Thyroid gland (tissue), 4 donors: ENCODE data around the gene ABCG8. TPM values are rescaled to one million over a fixed set of nuclear protein-coding genes. Genes with fewer than 3 reads are reported as not detected.

Source experiments
- DNase-seq, 2 donors: peaks; one replicate each; pipeline ENCODE4 v3.0.0-alpha.2; 2019
- H3K27ac ChIP-seq, 3 donors: fragments of 200-600 bp; sonication (generic); 1 replicate in 2 of 3; 2 replicates in 1 of 3; pipeline ENCODE4 v1.5.1; 2016 to 2019; ENCODE audit warnings: mild to moderate bottlenecking in 1 of 3, moderate library complexity in 1 of 3
- H3K27me3 ChIP-seq: fragments of 200-600 bp; sonication (generic); one replicate; pipeline ENCODE4 v1.5.1; 2019
- H3K36me3 ChIP-seq, 2 donors: fragments of 200-600 bp; sonication (generic); one replicate each; pipeline ENCODE4 v1.5.1; 2016 to 2019
- H3K4me1 ChIP-seq, 2 donors: fragments of 200-600 bp; sonication (generic); one replicate each; pipeline ENCODE4 v1.5.1; 2017 to 2019
- H3K4me3 ChIP-seq, 3 donors: fragments of 200-600 bp; sonication (generic); replicated peaks in 1 of 3; 1 replicate in 2 of 3; 2 replicates in 1 of 3; pipeline ENCODE4 v1.5.1; 2016; ENCODE audit warnings: mild to moderate bottlenecking in 1 of 3
- H3K9me3 ChIP-seq: fragments of 200-600 bp; sonication (generic); one replicate; pipeline ENCODE4 v1.5.1; 2017
- POLR2A ChIP-seq, 2 donors: fragments of 450-650 bp; IDR thresholded peaks; one replicate each; pipeline ENCODE4 v1.6.1; 2017; ENCODE audit warnings: antibody characterized with exemption in 2 of 2, mild to moderate bottlenecking in 2 of 2, moderate library complexity in 1 of 2
- WGBS, 2 donors: methylation state at CpG; one replicate each; pipeline ENCODE4 v1.1.5; 2017; 5-methylcytosine and 5-hydroxymethylcytosine counted together
- intact Hi-C: fragments of 100-400 bp; cut with DNase I; formaldehyde crosslinking; loops from one replicate; pipeline ENCODE4 v1.15.1; 2023
- small RNA-seq: library from RNA; depleted of rRNA; stranded (forward); fragments of <200 nt; gene quantifications from one replicate; pipeline ENCODE3, GENCODE V24; 2016
- total RNA-seq, 4 donors: library from RNA; depleted of rRNA; stranded (reverse); fragments of >200 nt; gene quantifications; one replicate each; pipeline ENCODE4 v1.2.3, GENCODE V29; 2016
- TF ChIP-seq, protein P1 (sequence below), 6 experiments: fragments of 200-600 bp in 3 of 6; fragments of 450-650 bp in 3 of 6; sonication (generic) in 3 of 6; IDR thresholded peaks; one replicate each; pipeline ENCODE4 v1.5.1; 2016 to 2019; ENCODE audit warnings: antibody characterized with exemption in 6 of 6, mild to moderate bottlenecking in 2 of 6, inconsistent platforms in 1 of 6, moderate library complexity in 1 of 6

The ABCG8 gene
- total RNA-seq, 4 donors from 2014 or later: not detected

GRCh38 chr2:43924463-43924862, 85.7 kb downstream of the ABCG8 start:
- H3K4me3 ChIP-seq: no peak overlapping the region
- no peak for DNase-seq
- H3K36me3 ChIP-seq: peaks cover 5 to 6% of the 10 kb centered on the region in 2 donors
- H3K27ac ChIP-seq: no peak overlapping the region
- H3K27me3 ChIP-seq: no peaks in the 10 kb centered on the region
- H3K9me3 ChIP-seq: no peaks in the 10 kb centered on the region
- 97 to 98% methylated on average over 2 of the region's 2 CpGs for WGBS, 2 donors
- no peaks in the 10 kb centered on the region for H3K4me1 ChIP-seq
- intact Hi-C loops: no loop called here
- TF ChIP-seq, protein P1, sequence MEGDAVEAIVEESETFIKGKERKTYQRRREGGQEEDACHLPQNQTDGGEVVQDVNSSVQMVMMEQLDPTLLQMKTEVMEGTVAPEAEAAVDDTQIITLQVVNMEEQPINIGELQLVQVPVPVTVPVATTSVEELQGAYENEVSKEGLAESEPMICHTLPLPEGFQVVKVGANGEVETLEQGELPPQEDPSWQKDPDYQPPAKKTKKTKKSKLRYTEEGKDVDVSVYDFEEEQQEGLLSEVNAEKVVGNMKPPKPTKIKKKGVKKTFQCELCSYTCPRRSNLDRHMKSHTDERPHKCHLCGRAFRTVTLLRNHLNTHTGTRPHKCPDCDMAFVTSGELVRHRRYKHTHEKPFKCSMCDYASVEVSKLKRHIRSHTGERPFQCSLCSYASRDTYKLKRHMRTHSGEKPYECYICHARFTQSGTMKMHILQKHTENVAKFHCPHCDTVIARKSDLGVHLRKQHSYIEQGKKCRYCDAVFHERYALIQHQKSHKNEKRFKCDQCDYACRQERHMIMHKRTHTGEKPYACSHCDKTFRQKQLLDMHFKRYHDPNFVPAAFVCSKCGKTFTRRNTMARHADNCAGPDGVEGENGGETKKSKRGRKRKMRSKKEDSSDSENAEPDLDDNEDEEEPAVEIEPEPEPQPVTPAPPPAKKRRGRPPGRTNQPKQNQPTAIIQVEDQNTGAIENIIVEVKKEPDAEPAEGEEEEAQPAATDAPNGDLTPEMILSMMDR (IDR thresholded peaks at IDR 0.05): no peak
- no peak for TF ChIP-seq POLR2A (IDR thresholded peaks at IDR 0.05)

DNA sequence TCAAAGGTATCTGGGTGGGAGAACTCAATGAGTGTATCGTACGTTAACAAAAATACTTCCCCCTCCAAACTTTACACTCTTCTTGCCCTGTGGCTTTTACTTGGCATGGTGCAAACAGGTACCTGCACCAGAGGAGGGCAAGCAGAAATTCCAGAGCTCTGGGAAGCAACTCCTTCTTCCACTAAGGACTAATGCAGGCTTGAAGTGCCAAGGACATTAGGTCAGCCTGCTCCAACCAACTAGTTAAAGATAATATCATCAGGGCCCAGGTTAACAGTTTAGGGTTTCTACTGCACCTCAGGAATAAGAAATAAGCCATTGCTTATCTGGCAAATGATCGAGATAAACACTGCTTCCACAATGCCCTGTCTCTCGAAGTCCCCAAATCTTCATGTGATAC, 86.7 kb downstream of the ABCG8 start:
- WGBS, 2 donors: 93 to 95% methylated on average over 4 of the region's 4 CpGs
- H3K9me3 ChIP-seq: no peaks in the 10 kb centered on the region
- H3K4me1 ChIP-seq: no peaks in the 10 kb centered on the region
- H3K36me3 ChIP-seq: peaks cover 5 to 6% of the 10 kb centered on the region in 2 donors
- intact Hi-C loops: no loop called here
- H3K4me3 ChIP-seq: no peak overlapping the region
- no peak overlapping the region for H3K27ac ChIP-seq
- DNase-seq: no peak
- H3K27me3 ChIP-seq: no peaks in the 10 kb centered on the region
- no peak for TF ChIP-seq POLR2A (IDR thresholded peaks at IDR 0.05)
- TF ChIP-seq, protein P1 (IDR thresholded peaks at IDR 0.05): no peak

GRCh38 chr2:43927442-43927841, 88.7 kb downstream of the ABCG8 start:
- Histone ChIP-seq H3K9me3 (no peaks in the 10 kb centered on the region), H3K27ac (no peak overlapping the region), H3K4me1 (no peaks in the 10 kb centered on the region), H3K27me3 (no peaks in the 10 kb centered on the region), H3K4me3 (no peak overlapping the region), H3K36me3 (peaks cover 5 to 9% of the 10 kb centered on the region in 2 donors)
- intact Hi-C loops: no loop called here
- no peak for TF ChIP-seq POLR2A (IDR thresholded peaks at IDR 0.05)
- TF ChIP-seq, protein P1 (IDR thresholded peaks at IDR 0.05): no peak
- DNase-seq: no peak
- WGBS, 2 donors: 90 to 97% methylated on average over 4 of the region's 4 CpGs

DNA sequence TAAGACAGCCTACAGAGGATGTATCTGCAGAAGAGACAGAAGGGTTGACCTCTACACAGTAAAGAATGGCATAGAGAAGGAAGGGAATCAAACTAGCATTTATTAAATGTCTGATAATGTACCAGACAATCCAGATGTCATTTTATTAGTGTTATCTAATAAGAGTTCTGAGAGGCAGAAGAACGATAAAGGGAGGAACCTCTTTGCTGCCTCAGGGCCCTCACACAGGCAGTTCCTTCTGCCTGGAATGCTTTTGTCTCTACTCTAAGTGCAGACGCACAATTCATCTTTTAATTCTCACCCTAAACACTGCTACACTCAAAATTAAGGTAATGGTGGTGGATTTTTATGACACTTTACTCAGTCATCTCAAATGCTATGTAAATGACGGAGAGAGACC, 92.5 kb downstream of the ABCG8 start:
- no peak for DNase-seq
- WGBS, 2 donors: 96 to 98% methylated on average over 3 of the region's 3 CpGs
- no peak overlapping the region for H3K4me3 ChIP-seq
- intact Hi-C loops: no loop called here
- no peaks in the 10 kb centered on the region for H3K27me3 ChIP-seq
- no peak overlapping the region for H3K27ac ChIP-seq
- no peaks in the 10 kb centered on the region for H3K4me1 ChIP-seq
- H3K9me3 ChIP-seq: no peaks in the 10 kb centered on the region
- peaks cover 0 to 10% of the 10 kb centered on the region in 2 donors for H3K36me3 ChIP-seq
- no peak for TF ChIP-seq POLR2A (IDR thresholded peaks at IDR 0.05)
- TF ChIP-seq, protein P1 (IDR thresholded peaks at IDR 0.05): no peak

Small RNAs within 50 kb of the gene (small RNA-seq; reads per million reads assigned to genes)
- not detected for gene RN7SL455P
- not detected for gene RNU6-1048P

Other genes with a start within 250 kb of the ABCG8 start
- 10 to 100 TPM; 49.9 to 90.2 (median 65.2) TPM for gene THADA, start 242.9 kb upstream of the ABCG8 start, total RNA-seq
- gene PLEKHH2, start 201.7 kb upstream of the ABCG8 start, total RNA-seq: 10 to 100 TPM; 15.3 to 29.8 (median 22.4) TPM
- 1 to 10 TPM in 2 of 4 donors, under 1 TPM in 1, not detected in 1; 0.68 to 1.8 (median 1.1) TPM for gene C1GALT1C1L, start 162.5 kb upstream of the ABCG8 start, total RNA-seq
- 10 to 100 TPM; 37.7 to 55.0 (median 45.2) TPM for gene DYNC2LI1, start 64.9 kb upstream of the ABCG8 start, total RNA-seq
- not detected for gene ABCG5, start 132 bp upstream of the ABCG8 start, total RNA-seq
- 10 to 100 TPM; 47.5 to 79.3 (median 54.9) TPM for gene LRPPRC, start 157.0 kb downstream of the ABCG8 start, total RNA-seq